Activated CD4-positive, alpha-beta T cell treated with anti-CD3 and anti-CD28 coated beads, Interleukin-2, amount 50 U/mL, for 48 hours (primary cell): ENCODE results near the gene CA11.

Source experiments
- DNase-seq, 2 experiments: peaks; one replicate each; pipeline ENCODE4 v3.0.0-alpha.2; 2020

The CA11 gene

GRCh38 chr19:48627865-48628314 lies 18.1 kb downstream of the CA11 start:
- DNase-seq = no peak

GRCh38 chr19:48627201-48627864 lies 18.7 kb downstream of the CA11 start:
- DNase-seq = no peak

DNA sequence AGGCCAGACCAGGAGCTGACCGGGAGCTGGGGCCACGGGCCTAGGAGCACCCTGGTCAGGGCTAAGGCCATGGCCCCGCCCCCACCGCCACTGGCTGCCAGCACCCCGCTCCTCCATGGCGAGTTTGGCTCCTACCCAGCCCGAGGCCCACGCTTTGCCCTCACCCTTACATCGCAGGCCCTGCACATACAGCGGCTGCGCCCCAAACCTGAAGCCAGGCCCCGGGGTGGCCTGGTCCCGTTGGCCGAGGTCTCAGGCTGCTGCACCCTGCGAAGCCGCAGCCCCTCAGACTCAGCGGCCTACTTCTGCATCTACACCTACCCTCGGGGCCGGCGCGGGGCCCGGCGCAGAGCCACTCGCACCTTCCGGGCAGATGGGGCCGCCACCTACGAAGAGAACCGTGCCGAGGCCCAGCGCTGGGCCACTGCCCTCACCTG lies 20.1 kb downstream of the CA11 start:
- no peak for DNase-seq

DNA sequence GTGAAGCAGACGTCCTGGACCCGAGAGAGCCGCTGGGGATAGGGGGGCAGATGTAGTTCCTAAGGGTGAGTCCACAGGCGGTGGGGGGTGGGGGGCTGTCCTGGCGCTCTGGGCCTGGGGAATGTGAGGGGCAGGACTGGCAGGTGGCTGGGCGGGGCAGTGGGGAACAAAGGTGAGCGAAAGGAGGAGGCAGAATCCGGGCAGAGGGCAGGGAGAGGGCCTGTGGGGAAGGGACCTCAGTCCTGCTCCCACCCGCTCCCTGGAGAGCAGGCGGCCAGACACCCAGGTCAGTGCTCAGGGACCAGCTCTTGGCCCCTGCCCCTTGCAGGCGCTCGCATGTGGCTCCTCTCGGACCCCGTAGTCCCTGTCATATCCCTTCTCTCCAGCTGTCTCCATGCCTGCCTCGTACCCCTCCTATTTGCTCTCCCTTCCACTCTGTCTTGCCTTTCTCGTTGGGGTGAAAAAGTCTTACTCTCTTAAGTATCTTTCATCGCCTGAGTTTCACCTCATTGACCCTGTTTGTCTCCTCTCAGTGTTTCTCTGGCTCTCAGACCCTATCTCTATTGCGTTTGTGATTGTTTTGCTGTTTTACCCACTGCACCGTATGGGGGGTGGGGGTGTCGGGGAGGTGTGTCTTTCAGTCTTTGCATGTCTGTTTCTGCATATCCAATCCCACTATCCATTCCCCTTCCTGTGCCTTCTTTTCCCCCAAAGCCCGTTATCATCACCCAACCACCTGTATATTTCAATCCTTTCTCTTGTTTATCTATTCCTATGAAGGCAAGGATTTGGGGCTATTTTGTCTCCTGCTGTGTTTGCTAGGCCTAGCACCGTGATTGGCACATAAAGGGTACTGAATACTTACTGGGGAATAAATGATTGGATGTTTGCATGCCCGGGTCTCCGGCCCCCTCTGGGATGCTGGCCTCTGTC lies 20.9 kb downstream of the CA11 start:
- no peak for DNase-seq

- peak; percentile 98 to 99 for DNase-seq
These were observed 21.9 kb downstream of the CA11 start for GRCh38 chr19:48624067-48624594.

DNA sequence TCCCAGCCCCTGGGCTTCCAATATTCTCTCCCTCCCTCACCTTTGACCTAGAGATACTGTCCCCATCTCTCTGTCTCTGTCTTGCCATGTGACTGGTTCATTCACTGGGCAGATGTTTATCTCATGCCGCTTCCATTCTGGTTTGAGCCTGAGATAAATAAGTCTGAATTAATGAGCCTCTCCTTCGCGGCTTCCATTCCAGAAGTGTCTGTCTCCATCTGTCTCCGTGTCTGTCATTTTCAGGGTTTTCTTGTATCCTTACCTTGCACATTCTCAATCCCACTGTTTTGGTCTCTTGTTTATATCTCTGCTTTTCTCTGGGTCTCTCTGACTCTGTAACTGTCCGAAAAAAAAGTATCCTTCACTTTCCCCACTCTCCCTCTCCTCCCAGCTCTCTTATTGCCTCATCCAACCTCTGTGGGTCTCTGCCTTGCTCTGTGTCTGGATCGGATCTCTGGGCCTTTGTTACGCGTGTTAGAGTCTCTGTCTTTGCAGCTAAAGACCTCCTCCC lies 22.4 kb downstream of the CA11 start:
- DNase-seq = no peak

DNA sequence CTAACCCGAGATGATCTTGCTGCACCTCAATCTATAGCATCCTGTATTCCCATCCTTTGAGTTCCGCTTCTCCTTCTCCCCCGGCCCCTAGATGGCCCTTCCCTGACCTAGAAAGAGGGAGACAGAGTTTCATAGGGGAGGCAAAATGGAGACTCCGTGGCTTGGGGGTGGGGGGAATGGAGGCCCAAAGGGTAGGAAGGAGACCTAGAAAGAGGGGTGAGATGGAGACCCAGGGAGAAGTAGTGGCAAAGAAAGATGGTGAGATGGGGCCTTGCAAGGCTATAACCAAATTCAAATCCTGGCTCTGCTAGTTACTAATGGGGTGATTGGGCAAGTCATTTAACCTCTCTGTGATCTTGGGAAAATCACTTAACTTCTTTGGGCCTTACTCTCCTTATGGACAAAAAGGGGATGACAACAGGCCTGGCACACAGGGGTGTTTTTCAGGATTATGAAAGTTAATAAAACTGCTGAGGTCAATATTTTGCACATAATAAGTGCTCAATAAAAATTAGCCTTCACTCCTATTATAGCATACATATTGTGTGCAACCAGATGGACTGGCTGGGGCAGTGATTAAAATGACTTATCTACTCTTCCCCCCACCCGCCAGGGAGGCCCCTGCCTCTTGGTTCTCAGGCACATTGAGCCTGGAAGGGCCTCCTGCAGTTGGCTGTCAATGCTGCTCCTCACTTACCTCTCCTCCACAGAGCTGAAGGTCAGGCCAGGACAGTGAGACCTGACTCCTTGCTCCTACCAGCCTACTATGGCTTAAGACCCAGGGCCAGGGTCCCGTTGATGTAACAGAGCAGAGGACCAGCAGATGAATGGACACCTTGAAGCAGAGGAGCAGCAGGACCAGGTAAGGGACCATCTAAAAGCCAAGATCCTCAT lies 26.0 kb downstream of the CA11 start:
- DNase-seq = no peak

DNA sequence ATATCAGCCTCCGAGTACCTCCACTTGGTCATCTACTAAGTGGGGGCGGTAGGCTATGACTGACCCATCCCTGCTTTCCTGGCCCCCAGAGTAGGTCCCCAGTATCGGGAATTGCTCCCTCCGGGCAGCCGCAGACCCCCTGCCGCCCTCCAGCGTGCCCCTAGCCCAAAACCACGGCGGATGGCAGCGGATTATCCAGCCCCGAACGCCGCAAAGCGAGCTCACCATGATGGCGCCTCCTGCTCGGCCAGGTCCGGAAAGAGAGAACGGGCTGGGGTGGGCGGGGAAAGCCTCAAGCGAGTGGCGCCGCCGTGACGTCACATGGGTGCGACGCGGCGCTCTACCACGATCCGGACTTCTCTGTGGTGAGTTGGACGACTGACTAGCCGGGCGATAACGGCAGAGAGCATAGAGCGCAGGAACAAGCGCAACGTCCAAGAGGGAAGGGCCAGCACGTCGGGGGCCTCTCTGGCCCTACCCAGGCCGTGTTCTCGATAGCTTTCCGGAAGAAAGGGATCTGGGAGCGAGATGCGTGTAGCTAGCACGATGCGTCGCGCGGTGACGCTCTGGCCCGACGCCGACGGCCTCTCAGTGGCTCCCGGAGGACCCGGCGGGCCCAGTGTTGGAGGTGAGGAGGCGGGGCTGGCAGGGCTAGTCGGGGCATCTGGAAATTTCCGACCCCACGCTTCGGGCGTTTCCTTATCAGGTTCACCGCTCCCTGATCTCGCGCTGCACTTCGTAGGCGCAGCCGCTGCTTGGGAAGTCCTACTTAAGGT lies 26.9 kb downstream of the CA11 start, which contains the start of the genes RPL18 and SPHK2:
TSS of gene RPL18 (minus strand) at position 263 of the 776 bp plus-strand sequence. CDS start at position 228, 35 bp downstream.
TSS of gene SPHK2 (plus strand) at position 591 of the 776 bp plus-strand sequence. CDS start 1,009 bp downstream, outside the sequence.
- peak; percentile 96 for DNase-seq

DNA sequence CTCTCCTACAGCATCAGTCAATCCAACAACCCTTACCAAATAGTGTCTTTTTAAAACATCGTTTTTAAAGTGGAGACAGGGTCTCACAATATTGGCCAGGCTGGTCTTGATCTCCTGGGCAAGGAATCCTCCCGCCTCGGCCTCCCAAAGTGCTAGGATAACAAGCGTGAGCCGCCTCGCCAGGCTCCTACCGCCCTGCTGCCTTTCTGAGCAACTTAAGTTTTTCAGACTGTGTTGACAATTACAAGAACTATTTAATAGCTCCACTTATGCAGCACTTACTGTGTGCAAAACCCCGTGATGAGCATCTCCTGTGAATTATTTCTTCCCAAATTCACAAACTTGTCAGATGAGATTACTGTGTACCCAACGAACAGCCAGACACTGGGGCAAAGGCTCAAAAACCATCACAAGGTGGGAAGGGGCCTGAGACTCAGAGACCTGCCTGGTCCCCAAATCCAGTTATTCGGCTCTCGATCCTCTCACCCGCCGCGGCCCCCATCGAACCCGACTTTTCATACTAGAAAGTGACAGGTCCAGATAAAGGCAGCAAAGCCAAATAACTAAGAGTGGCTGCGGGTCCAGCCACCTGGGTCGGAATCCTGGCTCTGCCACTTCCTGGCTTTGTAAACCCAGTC lies 27.6 kb downstream of the CA11 start:
- DNase-seq = no peak

- no peak for DNase-seq
These were observed 28.6 kb downstream of the CA11 start for GRCh38 chr19:48617146-48617937.

DNA sequence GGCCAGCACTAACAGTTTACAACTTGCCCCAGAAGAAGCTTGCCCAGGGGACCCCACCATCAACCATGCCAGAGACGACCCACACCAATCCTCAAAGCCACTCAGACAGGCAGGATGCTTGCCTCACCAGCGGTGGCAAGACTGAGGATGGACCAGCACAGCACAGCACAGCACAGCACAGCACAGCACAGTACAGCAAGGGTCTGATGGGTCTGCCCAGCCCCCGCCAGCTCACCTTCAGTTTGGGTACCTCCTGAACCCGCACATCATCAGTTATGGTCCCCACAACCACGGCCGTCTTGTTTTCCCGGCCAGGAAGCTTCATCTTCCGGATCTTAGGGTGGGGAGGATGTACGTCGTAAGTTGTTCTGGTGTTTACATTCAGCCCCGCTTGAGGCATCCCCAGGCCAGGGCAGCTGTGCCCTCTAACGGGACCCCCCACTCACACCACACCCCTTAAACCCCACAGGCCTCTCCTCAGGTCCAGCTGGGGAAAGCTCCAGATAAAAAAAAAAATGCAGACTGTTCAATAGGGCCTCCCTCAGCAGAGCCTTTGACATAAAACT lies 29.4 kb downstream of the CA11 start:
- no peak for DNase-seq

- no peak for DNase-seq
These were observed 29.9 kb downstream of the CA11 start for GRCh38 chr19:48616041-48616436.

GRCh38 chr19:48615231-48616040 lies 30.6 kb downstream of the CA11 start:
- no peak for DNase-seq

GRCh38 chr19:48614436-48615230 lies 31.4 kb downstream of the CA11 start, which contains the start of gene FAM83E:
Gene FAM83E (minus strand): TSS chr19:48615076. CDS start chr19:48613372, 1,704 bp downstream.
- DNase-seq = peak in 1 of 2 experiments; percentile 42

GRCh38 chr19:48613852-48614435 lies 32.0 kb downstream of the CA11 start:
- DNase-seq = no peak

GRCh38 chr19:48613024-48613851 lies 32.7 kb downstream of the CA11 start:
- no peak for DNase-seq
